Ascending aorta (tissue), 2 donors: ENCODE measurements around the gene PPIL1. TPM values are rescaled to one million over a fixed set of nuclear protein-coding genes. Genes with fewer than 3 reads are reported as not detected.
"Not testable (repeated sequence)": the region's sequence is repeated elsewhere in the genome, so short reads cannot be mapped to it uniquely, and the experiment has no call there.

Experiments
- DNase-seq, 2 donors: peaks; one replicate each; pipeline ENCODE4 v3.0.0-alpha.2; 2019; ENCODE audit warnings: low spot score in 2 of 2
- H3K27ac ChIP-seq, 2 donors: fragments of 200-600 bp; sonication (generic); one replicate each; pipeline ENCODE4 v1.5.1; 2016 to 2017; ENCODE audit warnings: mild to moderate bottlenecking in 1 of 2
- H3K27me3 ChIP-seq: fragments of 200-600 bp; sonication (generic); one replicate; pipeline ENCODE4 v1.5.1; 2017
- H3K36me3 ChIP-seq, 2 donors: fragments of 200-600 bp; sonication (generic); one replicate each; pipeline ENCODE4 v1.5.1; 2016
- H3K4me1 ChIP-seq, 2 donors: fragments of 200-600 bp; sonication (generic); one replicate each; pipeline ENCODE4 v1.5.1; 2016 to 2017; ENCODE audit warnings: mild to moderate bottlenecking in 1 of 2
- H3K4me3 ChIP-seq, 2 donors: fragments of 200-600 bp; sonication (generic); one replicate each; pipeline ENCODE4 v1.5.1; 2016 to 2017; ENCODE audit warnings: mild to moderate bottlenecking in 1 of 2
- H3K9me3 ChIP-seq, 2 donors: fragments of 200-600 bp; sonication (generic); one replicate each; pipeline ENCODE4 v1.5.1; 2016
- intact Hi-C: fragments of 100-400 bp; cut with DNase I; formaldehyde crosslinking; loops from one replicate; pipeline ENCODE4 v1.15.1; 2023
- total RNA-seq: library from RNA; depleted of rRNA; stranded (reverse); fragments of >200 nt; gene quantifications from one replicate; pipeline ENCODE4 v1.1.0, GENCODE V29; 2016
- TF ChIP-seq, protein P1 (sequence below), 3 experiments: fragments of 200-600 bp in 2 of 3; fragments of 450-650 bp in 1 of 3; sonication (generic) in 2 of 3; IDR thresholded peaks; one replicate each; pipeline ENCODE4 v1.5.1; 2016 to 2019; ENCODE audit warnings: antibody characterized with exemption in 3 of 3, mild to moderate bottlenecking in 1 of 3, moderate library complexity in 1 of 3

PPIL1 gene
- total RNA-seq, 1 donor from 2014 or later: 24.2 TPM

DNA sequence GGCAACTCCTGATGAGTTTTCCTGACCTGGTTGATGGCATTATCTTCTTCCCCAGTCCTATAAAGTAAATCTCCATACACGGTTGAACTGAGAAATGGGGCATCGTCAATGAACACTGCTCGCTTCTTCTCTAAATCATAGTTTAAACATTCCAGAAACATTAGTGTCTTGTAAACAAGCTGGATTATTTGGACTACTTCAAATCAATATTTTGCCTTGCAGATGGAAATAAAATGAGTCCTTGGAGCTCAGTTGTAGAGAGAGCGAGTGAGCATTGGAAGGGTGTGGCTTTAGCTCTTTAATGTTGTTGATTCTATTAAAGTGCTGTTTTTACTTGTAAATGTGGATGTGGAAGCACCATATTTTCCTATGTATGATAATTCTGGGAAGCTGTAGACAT is 29.5 kb upstream of the PPIL1 start:
- intact Hi-C loops: no loop called here
- Histone ChIP-seq H3K4me1 (peaks cover 3 to 25% of the 10 kb centered on the region in 2 donors), H3K27ac (no peak overlapping the region), H3K36me3 (peaks cover 44 to 55% of the 10 kb centered on the region in 2 donors), H3K27me3 (no peaks in the 10 kb centered on the region), H3K4me3 (no peak overlapping the region), H3K9me3 (no peaks in the 10 kb centered on the region)
- TF ChIP-seq, protein P1, sequence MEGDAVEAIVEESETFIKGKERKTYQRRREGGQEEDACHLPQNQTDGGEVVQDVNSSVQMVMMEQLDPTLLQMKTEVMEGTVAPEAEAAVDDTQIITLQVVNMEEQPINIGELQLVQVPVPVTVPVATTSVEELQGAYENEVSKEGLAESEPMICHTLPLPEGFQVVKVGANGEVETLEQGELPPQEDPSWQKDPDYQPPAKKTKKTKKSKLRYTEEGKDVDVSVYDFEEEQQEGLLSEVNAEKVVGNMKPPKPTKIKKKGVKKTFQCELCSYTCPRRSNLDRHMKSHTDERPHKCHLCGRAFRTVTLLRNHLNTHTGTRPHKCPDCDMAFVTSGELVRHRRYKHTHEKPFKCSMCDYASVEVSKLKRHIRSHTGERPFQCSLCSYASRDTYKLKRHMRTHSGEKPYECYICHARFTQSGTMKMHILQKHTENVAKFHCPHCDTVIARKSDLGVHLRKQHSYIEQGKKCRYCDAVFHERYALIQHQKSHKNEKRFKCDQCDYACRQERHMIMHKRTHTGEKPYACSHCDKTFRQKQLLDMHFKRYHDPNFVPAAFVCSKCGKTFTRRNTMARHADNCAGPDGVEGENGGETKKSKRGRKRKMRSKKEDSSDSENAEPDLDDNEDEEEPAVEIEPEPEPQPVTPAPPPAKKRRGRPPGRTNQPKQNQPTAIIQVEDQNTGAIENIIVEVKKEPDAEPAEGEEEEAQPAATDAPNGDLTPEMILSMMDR (IDR thresholded peaks at IDR 0.05): no peak
- no peak for DNase-seq

DNA sequence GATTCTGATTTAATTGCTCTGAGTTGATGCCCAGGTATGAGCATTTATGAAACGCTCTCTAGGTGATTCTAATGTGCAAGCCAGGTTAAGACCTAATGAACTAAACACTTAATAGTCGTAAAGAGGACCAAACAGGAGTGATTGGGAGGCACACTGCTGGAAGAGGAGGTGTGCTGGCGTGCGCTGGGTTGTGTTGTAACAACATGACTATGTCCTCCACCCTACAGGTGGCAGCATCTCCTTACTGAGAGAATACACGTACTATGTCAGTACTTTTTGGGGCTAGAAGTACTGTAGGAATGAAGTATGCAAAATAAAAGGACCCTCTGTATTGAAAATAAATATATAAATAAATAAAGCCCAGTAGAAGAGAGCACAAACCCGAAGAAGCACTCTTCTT is 23.0 kb upstream of the PPIL1 start:
- H3K36me3 ChIP-seq: peaks cover 36 to 61% of the 10 kb centered on the region in 2 donors
- no peak overlapping the region for H3K27ac ChIP-seq
- H3K4me1 ChIP-seq: no peaks in the 10 kb centered on the region
- intact Hi-C loops: no loop called here
- TF ChIP-seq, protein P1 (IDR thresholded peaks at IDR 0.05): no peak
- no peak overlapping the region for H3K4me3 ChIP-seq
- no peaks in the 10 kb centered on the region for H3K27me3 ChIP-seq
- no peaks in the 10 kb centered on the region for H3K9me3 ChIP-seq
- DNase-seq: no peak

DNA sequence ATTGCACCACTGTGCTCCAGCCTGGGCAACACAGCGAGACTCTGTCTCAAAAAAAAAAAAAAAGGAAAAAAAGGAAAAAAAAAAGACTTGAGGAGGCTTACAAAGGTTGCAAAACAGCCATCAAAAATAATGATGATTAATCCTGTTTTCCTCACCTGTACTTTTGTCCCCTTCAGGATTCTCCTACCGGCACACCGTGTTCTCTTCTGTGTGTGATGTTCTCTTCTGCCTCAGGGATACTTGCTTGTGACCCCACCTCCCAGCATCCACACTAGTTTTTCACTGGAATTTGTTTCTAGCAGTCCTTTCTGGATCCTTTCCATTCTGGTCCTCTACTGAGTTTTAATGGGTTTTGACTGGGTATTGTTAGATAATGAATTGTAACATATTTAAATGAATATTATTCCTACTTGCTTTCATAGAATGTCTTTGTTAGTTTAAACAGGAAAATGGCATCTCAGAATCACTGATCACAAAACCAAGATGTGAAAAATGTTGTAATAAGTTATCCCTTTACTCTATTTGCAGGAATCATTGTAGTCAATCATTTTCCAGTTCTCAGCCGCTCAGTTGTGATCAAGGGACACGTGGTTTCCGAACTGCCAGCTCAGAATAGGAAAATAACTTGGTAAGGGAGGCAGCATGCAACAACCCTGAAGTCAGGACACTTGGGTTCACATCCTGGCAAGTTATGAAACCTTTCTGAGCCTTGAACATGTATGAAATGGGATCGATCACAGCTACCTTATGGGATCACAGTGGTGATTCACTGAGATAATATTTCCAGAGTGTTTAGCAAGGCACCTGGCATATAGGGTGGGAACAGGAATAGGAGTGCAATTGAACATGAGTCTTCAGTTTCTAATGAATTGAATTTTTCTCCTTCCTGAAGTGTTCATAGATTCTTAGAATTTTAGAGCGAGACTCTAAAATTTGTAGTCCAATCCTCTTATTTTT is 19.7 kb upstream of the PPIL1 start:
- Histone ChIP-seq H3K4me1 (no peaks in the 10 kb centered on the region), H3K4me3 (no peak overlapping the region), H3K27ac (no peak overlapping the region), H3K27me3 (no peaks in the 10 kb centered on the region), H3K36me3 (peaks cover 7 to 35% of the 10 kb centered on the region in 2 donors), H3K9me3 (no peaks in the 10 kb centered on the region)
- intact Hi-C loops: no loop called here
- DNase-seq: no peak
- TF ChIP-seq, protein P1 (IDR thresholded peaks at IDR 0.05): no peak

DNA sequence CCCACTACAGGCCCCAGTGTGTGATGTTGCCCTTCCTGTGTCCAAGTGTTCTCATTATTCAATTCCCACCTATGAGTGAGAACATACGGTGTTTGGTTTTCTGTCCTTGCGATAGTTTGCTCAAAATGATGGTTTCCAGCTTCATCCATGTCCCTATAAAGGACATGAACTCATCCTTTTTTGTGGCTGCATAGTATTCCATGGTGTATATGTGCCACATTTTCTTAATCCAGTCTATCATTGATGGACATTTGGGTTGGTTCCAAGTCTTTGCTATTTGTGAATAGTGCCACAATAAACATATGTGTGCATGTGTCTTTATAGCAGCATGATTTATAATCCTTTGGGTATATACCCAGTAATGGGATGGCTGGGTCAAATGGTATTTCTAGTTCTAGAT is 16.6 kb upstream of the PPIL1 start:
- H3K9me3 ChIP-seq, intact Hi-C loops, H3K27ac ChIP-seq: not testable (repeated sequence)

DNA sequence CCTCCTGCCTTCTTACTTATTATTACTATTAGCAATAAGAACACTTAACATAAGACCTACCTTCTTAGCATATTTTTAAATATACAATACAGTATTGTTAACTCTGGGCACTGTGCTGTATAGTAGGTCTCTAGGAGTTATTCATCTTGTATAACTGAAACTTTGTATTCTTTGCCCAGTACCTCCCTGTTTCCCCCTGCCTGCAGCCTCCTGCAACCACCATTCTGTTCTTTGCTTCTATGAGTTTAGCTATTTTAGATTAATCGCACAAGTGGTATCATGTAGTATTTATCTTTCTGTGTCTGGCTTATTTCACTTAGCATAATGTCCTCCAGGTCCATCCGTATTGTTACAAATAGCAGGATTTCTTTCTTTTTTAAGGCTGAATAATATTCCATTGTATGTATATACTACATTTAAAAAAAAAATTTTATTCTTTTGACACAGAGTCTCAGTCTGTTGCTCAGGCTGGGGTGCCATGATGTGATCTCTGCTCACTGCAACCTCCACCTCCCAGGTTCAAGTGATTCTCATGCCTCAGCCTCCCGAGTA is 15.6 kb upstream of the PPIL1 start:
- intact Hi-C loops: no loop called here
- no peaks in the 10 kb centered on the region for H3K27me3 ChIP-seq
- H3K9me3 ChIP-seq: no peaks in the 10 kb centered on the region
- no peak for DNase-seq
- H3K4me3 ChIP-seq: no peak overlapping the region
- H3K27ac ChIP-seq: no peak overlapping the region
- H3K36me3 ChIP-seq: peaks cover 4 to 17% of the 10 kb centered on the region in 2 donors
- peaks cover 0 to 13% of the 10 kb centered on the region in 2 donors for H3K4me1 ChIP-seq
- TF ChIP-seq, protein P1 (IDR thresholded peaks at IDR 0.05): no peak

More for the DNA sequence above, 16.6 kb upstream of the PPIL1 start:
- H3K36me3 ChIP-seq: peaks cover 4 to 22% of the 10 kb centered on the region in 2 donors
- H3K4me3 ChIP-seq, H3K4me1 ChIP-seq, DNase-seq, H3K27me3 ChIP-seq: not testable (repeated sequence)
